SK-N-DZ (cell line): ENCODE results near the gene MICAL2.

ENCODE experiments used
- DNase-seq: peaks from one replicate; pipeline ENCODE4 v3.0.0-alpha.2; 2015; ENCODE audit warnings: low spot score

Gene MICAL2

DNA sequence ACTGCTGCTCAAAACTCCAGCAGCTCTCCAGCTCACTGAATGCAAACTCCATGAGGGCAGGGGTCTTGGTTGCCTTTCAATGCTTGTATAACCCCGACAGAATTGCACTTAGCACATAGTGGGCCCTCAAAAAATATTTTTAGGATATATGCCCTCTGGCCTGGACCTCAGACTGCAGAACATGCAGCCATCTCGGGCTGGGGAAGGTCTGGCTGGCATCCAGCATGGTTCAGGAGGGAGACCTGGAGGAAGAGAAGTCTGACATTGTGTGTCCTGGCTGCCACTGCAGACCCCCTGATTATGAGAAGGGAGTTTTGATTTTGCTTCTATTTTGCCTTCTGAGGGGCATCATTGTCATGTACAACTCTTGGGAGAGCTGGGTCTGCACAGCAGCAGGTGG lies 157.5 kb downstream of the MICAL2 start:
- no peak for DNase-seq

DNA sequence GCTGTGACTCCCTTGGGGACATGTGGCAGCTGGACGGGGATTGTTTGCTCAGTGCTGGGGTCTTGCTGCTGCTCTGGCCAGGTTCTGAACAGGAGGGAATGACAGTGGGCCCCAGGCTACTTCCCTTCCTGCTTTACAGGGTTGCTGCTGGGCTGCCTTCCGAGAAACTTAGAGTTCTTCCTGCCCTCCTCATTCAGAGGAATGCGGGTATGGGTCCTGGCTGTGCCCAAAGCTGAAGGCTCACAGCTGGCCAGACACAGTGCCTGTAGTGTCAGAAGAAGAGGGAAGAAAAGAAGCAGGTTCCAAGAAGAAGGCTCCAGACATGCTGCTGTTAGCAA lies 158.7 kb downstream of the MICAL2 start:
- DNase-seq: peak; percentile 37

DNA sequence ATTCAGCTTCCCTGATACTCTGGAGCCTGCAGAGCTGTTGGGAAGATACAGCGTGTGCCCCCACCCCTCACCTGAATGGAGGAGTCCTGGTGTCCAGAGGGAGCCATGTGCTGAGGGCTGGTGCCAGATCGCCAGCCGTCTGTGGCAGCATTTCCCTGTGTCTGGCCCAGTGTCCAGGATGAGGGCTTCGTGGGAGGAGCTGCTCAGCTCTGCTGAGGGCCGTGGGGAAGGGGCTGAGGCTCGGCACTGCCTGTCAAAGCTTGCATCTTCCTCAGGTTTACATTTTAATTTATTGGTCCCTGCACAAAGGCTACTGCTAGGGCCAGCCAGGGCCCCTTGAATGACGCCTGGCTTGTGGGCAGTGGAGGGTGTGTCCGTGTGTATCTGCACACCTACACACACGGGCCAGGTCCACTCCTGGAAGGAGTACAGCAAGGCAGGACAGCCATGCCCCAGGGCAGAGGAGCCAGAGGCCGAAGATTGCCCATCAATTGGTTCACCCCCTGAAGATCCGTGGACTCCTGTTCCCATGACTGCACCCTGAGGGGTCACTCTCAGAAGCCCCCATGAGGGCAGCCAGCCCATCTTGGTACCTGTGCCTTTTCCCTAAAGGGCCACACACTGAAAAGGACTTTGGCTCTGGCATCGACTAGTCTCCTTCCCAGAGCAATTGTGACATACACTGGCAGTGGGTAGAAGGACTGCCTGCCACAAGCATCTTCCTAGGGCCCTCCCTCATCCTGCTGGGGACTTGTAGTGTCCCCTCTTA lies 159.2 kb downstream of the MICAL2 start:
- peak; percentile 27 for DNase-seq

DNA sequence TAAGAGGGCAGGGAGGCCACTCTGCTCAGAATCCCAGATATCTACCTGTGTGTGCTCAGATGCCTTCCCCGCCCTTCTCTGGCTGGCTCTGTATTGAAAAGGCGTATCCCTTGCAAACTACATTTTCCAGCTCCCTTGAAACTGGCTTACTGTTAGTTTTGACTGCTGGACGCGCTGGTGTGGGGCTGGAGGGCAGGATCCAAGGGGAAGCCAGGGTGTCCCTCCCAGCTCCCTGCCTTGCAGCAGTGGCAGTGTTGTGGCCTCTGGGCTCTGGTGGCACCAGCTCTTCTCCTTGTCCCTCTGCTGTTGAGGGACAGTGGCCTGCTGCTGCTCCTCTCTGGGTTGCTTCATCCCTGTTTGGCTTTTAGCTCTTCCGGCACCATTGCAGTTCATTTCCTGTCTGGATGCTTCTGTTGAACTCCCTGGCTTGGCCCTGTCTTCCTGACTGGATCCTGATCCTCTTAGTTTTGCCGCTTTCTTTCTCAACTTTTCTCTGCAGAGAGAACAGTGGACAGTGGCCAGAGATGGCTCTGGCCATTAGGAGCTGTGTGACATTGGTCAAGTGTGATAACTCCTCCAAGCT lies 159.9 kb downstream of the MICAL2 start:
- no peak for DNase-seq

DNA sequence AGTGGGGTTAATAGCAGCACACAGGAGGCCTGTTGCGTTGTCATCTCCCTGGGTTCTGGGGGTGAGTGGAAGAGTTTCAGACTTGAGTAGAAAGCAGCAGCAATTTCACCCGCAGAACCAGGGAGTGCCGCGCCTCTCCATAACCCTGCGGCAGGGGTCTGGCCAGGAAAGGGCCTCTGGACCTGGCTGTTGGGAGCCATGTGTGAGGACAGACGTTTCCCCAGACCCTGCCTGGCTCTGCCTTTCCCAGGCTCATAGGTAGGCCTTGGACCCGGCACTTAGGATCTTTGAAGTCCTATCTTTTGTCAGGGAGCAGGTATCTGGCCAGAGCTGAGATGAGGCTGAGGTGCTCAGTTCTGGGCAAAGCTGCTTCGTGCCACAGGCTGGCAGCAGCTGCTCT lies 160.4 kb downstream of the MICAL2 start:
- no peak for DNase-seq

DNA sequence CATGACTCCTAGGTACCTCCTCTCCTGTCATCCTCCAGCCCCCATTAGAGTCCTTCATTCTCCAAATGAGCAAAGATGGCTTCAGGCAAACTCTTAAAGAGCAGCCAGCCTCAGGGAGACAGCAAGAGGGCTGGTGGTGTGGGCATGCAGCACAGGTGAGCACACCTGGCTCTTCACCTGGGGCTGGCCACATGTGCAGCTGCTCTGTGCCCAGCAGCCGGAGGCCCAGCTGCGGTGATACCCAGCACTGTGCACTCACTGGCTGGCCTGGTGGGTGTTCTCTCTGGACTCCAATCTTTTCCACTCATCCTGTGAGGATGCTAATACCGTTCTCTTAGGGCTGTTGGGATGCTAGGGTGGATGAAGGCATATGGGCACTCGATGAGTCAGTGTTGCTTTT lies 160.9 kb downstream of the MICAL2 start:
- no peak for DNase-seq

DNA sequence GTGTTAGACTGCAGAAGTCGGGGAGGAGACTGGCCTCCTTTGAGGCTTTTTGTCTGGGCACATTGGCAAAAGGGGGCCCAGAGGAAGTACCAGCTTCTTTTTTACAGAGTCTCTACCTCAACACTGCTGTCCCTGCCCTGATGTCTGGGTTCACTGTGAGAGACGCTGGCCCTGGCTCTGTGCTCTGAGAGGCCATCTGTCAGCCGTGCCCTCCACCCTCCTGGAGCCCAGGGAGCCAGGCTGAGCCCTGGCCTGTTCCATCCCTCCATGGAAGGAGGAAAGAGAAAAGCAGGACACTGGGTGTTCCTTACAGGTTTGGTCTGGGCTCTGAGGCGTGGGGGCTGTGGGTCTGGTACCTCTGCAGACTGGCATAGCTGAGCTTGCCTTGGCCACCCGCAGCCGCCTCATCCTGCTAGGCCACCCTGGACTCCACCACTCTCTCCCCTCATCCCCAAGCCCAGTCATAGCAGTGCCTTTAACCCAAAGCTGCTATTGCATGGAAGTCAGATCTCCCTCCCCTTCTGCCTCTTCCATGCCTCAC lies 161.5 kb downstream of the MICAL2 start:
- DNase-seq: no peak

DNA sequence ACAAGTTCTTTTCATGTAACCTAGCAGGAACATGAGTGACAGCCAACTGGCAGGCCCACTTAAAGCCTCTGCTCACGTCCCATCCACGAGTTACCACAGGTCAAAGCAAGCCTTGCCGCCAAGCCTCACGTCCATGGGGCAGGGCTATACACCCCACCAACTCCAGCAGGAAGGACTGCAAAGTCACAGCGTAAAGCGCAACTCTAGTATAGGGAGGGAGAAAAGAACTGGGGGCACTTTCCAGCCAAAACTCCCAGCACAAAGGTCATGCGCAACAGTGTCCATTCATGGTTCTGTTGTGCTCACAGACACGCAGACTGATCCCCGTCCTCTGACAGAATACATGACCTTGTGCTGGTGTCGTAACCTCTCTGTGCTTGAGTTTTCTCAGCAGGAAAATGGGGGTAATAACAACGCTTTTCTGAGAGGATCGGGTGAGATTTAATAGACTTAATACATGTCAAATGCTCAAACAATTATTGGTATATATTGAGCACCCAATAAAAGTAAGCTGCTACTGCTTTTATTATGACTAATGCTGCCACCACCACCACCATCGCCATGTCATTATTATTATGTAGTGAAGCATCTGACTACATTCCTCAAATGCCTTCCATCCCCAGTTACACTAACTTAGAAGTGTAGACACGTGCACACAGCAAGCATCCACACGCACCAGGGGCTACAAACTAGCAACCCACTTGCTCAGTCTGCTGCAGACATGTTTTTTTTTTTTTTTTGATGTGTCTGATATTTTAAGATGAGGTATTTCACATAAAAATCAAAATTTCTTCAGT lies 162.6 kb downstream of the MICAL2 start:
- DNase-seq: no peak

DNA sequence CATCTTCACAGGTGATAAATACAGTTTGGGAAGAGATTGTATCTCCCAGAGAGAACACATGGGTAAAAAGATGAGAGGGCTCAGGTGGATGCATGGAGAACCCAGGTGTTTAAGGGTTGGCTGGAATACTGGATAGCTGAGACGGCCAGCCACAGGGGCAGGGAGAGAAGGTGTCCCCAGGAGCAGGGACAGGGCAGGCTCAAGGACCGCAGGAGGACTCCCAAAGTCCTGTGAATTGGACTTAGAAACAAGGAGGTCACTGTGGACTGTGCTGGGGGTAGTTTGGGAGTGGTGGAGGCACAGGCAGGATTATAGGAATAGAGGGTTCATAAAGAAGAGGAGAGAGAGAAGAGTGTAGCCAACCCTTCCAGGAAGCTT lies 163.2 kb downstream of the MICAL2 start:
- no peak for DNase-seq

DNA sequence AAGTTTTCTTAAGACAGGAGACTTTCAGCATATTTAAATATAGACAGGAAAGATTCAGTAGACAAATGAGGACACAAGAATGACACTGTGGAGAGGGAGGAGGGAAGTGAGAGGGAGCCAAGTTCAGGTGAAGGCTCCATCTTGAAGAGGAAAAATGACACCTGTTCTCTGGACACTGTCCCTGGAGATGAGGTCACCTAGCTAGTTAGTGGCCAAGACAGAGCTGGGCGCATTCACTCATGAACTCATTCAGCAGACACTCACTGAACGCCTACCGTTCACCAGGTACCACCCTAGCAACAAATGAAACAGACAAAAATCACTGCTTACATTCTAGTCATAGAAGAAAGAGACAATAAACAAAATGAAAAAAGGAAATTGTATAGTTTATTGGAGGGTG lies 163.7 kb downstream of the MICAL2 start:
- no peak for DNase-seq

DNA sequence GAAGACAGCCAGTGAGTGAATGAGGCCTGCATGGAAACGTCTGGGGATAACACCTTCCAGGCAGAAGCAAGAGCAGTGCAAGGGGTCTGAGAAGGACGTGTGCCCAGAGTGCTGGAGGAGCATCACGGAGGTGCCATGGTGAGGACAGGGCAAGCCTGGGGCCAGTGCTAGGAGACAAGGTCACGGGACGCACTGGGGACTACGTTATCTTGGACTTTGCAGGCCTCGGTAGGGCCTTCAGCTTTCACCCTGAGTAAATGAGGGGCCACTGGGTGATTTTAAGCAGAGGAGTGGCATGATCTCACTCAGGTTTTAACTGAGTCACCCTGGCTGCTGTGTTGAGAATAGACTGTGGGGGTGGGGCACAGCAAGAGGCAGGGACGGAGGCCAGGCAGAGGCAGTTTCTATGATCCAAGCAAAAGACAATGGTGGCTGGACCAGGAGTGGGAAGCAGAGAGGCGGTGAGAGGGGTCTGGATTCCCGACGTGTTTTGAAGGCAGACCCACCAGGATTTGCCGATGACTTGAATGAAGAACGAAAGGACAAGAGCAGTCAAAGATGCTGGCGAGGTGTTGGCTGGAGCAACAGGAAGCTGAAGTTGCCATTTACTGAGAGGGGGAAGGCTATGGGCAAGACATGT lies 164.3 kb downstream of the MICAL2 start:
- no peak for DNase-seq

DNA sequence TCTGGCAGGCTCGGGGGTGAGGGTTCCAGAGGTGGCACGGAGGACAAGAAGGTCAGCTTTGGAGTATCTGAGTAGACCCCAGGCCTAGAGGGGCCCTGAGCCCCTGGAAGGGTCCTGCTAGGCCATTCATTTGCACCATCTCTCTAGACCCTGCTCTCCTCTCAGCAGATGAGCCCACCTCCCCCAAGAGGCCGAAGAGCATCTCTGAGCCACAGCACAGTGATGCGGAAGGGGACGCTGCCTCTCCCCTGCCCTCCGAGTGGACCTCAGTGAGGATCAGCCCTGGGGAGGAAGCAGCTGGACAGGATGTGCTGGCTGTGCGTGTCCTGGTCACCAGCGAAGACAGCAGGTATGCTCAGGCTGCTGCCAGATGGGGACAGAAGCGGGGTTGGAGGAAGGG lies 165.4 kb downstream of the MICAL2 start:
- DNase-seq: no peak

DNA sequence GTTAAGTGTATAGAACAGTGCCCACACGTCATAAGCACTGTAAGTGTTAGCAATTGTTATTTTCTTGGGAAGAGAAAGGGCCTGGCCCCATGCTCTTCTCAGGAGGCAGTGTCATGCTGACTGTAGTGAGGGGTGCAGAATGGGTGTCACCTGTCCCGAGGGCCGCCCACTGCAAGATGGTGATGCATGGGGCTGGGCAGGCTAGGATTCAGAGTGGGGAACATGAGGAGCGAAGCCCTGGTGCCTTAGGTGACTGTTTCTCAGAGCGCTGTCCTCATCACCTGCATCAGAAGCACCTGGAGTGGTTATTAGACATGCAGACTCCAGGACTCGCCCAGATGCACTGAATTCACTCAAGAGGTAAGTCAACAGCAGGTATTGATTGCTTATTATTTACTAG lies 166.0 kb downstream of the MICAL2 start:
- DNase-seq: no peak

DNA sequence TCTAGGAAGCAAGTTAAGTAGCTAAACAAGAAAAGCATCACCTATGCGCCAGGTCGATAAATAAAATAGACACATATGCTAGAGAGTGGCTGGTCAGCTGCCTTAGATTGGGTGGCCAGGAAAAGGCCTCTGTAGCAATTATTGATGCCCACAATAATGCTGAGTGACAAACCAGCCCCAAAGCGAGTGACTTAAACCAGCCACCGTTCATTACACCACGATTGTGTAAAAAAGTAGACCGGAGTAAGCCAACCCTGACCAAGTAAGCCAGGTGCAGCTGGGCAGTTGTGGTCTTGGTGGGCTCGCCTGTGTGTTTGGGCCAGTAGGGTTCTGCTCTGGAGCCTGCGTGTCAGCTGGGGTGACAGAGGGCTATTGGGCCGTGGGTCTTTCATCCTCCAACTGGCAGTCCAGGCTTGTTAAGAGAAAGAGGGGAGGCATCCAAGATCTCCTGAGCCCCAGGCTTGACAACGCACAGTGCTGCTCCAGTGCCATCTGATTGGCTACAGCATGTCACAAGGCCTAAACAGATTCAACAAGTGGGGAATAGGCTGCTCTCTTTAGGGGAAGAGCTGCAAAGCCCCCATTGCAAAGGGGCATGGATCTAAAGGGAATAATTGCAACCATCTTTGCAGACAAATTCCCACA lies 166.6 kb downstream of the MICAL2 start:
- DNase-seq: no peak

DNA sequence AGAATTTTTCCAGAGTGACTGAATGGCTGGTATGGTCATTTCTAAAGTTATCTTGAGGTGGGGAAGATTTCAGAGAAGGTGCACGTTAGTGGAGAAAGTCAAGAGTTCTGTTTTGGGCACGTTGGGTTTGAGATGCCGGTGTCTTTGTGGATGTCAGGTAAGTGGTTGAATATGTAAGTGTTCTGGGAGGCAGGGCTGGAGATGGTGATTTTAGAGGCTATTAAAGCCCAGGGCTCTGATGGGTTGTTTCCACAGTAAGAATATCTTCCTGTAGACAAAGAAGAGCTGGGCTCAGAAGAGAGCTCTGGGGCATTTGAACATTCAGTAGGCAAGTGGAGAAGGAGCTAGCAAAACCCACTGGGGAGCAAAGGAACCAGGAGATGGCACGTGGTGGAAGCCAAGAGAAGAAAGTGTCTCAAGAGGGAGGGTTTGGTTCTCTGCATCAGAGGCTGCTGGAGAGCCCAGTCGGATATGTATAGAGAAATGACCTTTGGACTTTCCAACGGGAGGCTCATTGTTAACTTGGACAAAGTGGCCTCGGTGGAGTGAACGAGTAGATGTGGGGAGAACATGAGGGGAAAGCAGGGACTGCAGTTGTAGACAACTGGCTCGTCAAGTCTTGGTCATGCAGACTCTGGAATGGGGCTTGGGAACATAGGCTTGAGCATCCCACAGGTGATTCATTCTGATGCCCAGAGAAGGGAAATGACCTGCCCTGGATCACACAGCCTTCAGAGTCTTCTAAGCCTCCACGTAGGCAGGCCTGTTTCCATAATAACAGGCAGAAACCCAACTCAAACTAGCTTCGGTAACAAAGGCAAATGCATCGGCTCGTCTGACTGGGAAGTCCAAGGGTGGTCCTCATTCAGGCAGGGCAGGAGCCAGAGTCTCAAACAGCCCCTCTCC lies 168.6 kb downstream of the MICAL2 start:
- no peak for DNase-seq

DNA sequence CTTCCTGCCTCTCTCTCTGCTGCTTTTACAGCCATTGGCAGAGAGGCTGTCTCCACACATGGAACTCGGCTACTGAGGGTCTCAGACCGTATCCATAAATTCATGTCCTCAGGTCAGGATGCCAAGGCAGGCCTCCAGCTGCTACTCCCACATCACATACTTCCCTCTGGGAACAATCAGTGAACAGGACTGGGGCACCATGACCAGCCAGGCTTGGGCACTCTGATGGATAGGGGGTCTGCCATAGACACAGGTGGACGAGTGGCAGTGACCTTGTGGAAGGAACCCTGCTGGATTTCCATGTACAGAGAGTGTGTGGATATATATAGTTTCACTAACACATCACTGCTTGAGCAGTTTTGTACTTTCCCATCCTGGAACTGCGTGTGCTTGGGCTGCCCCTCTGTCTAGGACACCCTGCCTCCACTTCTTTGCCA lies 169.3 kb downstream of the MICAL2 start:
- DNase-seq: no peak

DNA sequence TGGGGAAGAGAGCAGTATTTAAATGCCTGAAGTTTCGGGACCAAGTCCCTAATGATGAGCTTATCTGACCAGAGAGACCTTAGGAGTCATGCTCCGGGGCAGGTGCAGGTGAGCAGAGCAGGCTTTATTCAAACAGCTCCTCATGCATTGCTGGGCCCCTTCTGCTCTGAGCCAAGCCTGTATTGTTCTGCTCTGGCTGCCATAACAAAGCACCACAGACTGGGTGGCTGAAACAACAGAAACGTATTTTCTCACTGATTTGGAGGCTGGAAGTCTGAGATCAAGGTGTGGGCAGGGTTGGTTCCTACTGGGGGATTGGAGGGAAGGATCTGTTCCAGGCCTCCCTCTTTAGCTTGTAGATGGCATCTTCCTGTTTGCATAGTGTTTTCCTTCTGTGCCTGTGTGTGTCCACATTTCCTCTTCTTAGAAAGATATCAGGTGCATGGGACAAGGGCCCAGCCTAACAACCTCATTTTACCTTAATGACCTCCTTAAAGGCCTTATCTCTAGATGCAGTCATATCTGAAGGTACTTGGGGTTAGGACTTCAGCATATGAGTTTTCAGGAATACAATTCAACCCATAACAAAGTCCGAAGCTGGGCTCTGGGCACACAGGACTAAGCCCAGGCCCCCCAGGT lies 169.9 kb downstream of the MICAL2 start:
- no peak for DNase-seq

DNA sequence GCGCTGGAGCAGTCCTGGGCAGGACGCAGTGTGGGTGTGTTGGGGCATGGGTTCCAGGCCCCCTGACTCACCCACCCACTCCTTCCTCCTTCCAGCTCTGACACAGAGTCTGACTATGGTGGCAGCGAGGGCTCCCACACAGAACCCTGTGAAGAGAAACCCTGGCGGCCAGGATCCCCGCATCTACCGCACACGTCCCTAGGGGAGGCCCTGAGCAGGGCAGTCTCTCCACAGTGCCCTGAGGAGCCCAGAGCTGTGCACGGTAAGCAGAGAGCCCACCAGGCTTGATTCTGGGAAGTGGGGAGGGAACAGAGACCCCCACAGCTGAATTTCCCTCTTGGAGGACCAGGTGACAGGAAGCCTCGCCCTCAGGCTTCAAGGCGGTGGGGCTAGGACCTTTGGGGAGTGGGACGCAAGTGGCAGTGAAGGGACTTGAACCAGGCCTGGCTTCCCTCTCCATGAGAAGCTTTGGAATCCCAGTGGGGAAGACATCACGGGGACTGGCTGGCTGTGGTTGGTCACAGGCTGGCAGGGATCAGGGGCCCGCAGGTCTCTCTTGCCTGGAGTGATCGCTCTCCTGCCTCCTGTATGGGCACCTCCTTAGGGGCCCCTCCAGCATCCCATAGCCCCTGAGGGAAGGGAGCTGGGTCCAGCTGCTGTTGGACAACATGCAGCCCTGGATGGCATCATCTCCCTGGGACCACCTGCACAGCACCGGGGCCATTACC lies 170.6 kb downstream of the MICAL2 start:
- DNase-seq: no peak
